H9 (cell line): ENCODE measurements around the gene ZNF3. TPM values are rescaled to one million over a fixed set of nuclear protein-coding genes. Genes with fewer than 3 reads are reported as not detected.

ENCODE experiments used
- DNase-seq: peaks from one replicate; pipeline ENCODE4 v3.0.0-alpha.2; 2017
- H2AFZ ChIP-seq: one replicate; pipeline ENCODE4 v1.6.1; 2013; ENCODE audit warnings: mild to moderate bottlenecking, low read length, control low read depth, moderate library complexity
- H2AK5ac ChIP-seq: 2 replicates; pipeline ENCODE4 v1.6.1; 2013; ENCODE audit warnings: low read length, control low read depth, mixed read lengths; ENCODE audit not compliant: insufficient read length
- H2BK120ac ChIP-seq: one replicate; pipeline ENCODE4 v1.6.1; 2013; ENCODE audit warnings: low read depth, mild to moderate bottlenecking, low read length, control low read depth, inconsistent platforms; ENCODE audit not compliant: poor library complexity, severe bottlenecking
- H2BK12ac ChIP-seq: 2 replicates; pipeline ENCODE4 v1.6.1; 2013; ENCODE audit warnings: low read length, control low read depth, mixed read lengths, low read depth; ENCODE audit not compliant: insufficient read length
- H2BK15ac ChIP-seq: 2 replicates; pipeline ENCODE4 v1.6.1; 2013; ENCODE audit warnings: low read depth, low read length, control low read depth
- H2BK20ac ChIP-seq: one replicate; pipeline ENCODE4 v1.6.1; 2013; ENCODE audit warnings: low read depth, mild to moderate bottlenecking, low read length, control low read depth, inconsistent platforms; ENCODE audit not compliant: poor library complexity, severe bottlenecking
- H2BK5ac ChIP-seq: 2 replicates; pipeline ENCODE4 v1.6.1; 2013; ENCODE audit warnings: low read length, control low read depth, mixed read lengths; ENCODE audit not compliant: insufficient read length
- H3K14ac ChIP-seq: 2 replicates; pipeline ENCODE4 v1.6.1; 2013; ENCODE audit warnings: low read length, control low read depth; ENCODE audit not compliant: insufficient read depth
- H3K18ac ChIP-seq: 2 replicates; pipeline ENCODE4 v1.6.1; 2013; ENCODE audit warnings: low read depth, mild to moderate bottlenecking, mixed read lengths, low read length, control low read depth; ENCODE audit not compliant: insufficient read length
- H3K23ac ChIP-seq: 2 replicates; pipeline ENCODE4 v1.6.1; 2013; ENCODE audit warnings: low read length, control low read depth, mixed read lengths, low read depth; ENCODE audit not compliant: insufficient read length
- H3K23me2 ChIP-seq: 2 replicates; pipeline ENCODE4 v1.6.1; 2013; ENCODE audit warnings: low read depth, mild to moderate bottlenecking, mixed read lengths, low read length, control low read depth; ENCODE audit not compliant: insufficient read length, poor library complexity, severe bottlenecking
- H3K27ac ChIP-seq: 2 replicates; pipeline ENCODE4 v1.5.1; 2013; ENCODE audit warnings: low read length, control low read depth, mixed read lengths, low read depth; ENCODE audit not compliant: insufficient read length
- H3K27me3 ChIP-seq: 2 replicates; pipeline ENCODE4 v1.6.1; 2013; ENCODE audit warnings: low read length, control low read depth, inconsistent platforms; ENCODE audit not compliant: insufficient read depth
- H3K4ac ChIP-seq: 2 replicates; pipeline ENCODE4 v1.6.1; 2013; ENCODE audit warnings: low read depth, mild to moderate bottlenecking, control low read depth, inconsistent platforms, low read length, moderate library complexity
- H3K4me1 ChIP-seq: 2 replicates; pipeline ENCODE4 v1.6.1; 2013; ENCODE audit warnings: low read length, control low read depth, inconsistent platforms; ENCODE audit not compliant: insufficient read depth
- H3K4me2 ChIP-seq: 2 replicates; pipeline ENCODE4 v1.6.1; 2013; ENCODE audit warnings: low read length, control low read depth, mixed read lengths; ENCODE audit not compliant: insufficient read length, insufficient read depth
- H3K56ac ChIP-seq: 2 replicates; pipeline ENCODE4 v1.6.1; 2013; ENCODE audit warnings: low read depth, mild to moderate bottlenecking, mixed read lengths, low read length, control low read depth; ENCODE audit not compliant: insufficient read length
- H3K79me1 ChIP-seq: 2 replicates; pipeline ENCODE4 v1.6.1; 2013; ENCODE audit warnings: low read depth, mild to moderate bottlenecking, moderate library complexity, low read length, control low read depth, inconsistent platforms; ENCODE audit not compliant: insufficient read depth, poor library complexity, severe bottlenecking
- H3K79me2 ChIP-seq: 2 replicates; pipeline ENCODE4 v1.6.1; 2013; ENCODE audit warnings: low read length, control low read depth, inconsistent platforms; ENCODE audit not compliant: insufficient read depth
- H3K9ac ChIP-seq: 2 replicates; pipeline ENCODE4 v1.6.1; 2013; ENCODE audit warnings: low read length, control low read depth, mixed read lengths; ENCODE audit not compliant: insufficient read length; ENCODE audit errors: extremely low read depth
- H3K9me3 ChIP-seq: one replicate; pipeline ENCODE4 v1.6.1; 2013; ENCODE audit warnings: low read depth, low read length, inconsistent platforms; ENCODE audit not compliant: control insufficient read depth
- H3T11ph ChIP-seq: one replicate; pipeline ENCODE4 v1.6.1; 2013; ENCODE audit warnings: mild to moderate bottlenecking, low read length, control low read depth, inconsistent platforms
- H4K20me1 ChIP-seq: one replicate; pipeline ENCODE4 v1.6.1; 2013; ENCODE audit not compliant: control insufficient read depth, insufficient read length, insufficient read depth
- H4K5ac ChIP-seq: 2 replicates; pipeline ENCODE4 v1.6.1; 2013; ENCODE audit warnings: low read depth, mild to moderate bottlenecking, mixed read lengths, low read length, control low read depth; ENCODE audit not compliant: insufficient read length
- H4K8ac ChIP-seq: replicated peaks from 2 replicates; pipeline ENCODE4 v1.6.1; 2013; ENCODE audit warnings: low read length, control low read depth, mixed read lengths, low read depth; ENCODE audit not compliant: insufficient read length
- H4K91ac ChIP-seq: 2 replicates; pipeline ENCODE4 v1.6.1; 2013; ENCODE audit warnings: low read depth, mild to moderate bottlenecking, moderate library complexity, mixed read lengths, low read length, control low read depth; ENCODE audit not compliant: insufficient read length
- H3K27ac Mint-ChIP-seq, 3 experiments: 2 replicates in 2 of 3; 3 replicates in 1 of 3; pipeline ENCODE4 v1.8.0; 2020 to 2021; ENCODE audit warnings: mixed read lengths in 3 of 3, mild to moderate bottlenecking in 1 of 3, moderate library complexity in 1 of 3
- H3K27me3 Mint-ChIP-seq: 2 replicates; pipeline ENCODE4 v1.8.0; 2021; ENCODE audit warnings: low read depth, mild to moderate bottlenecking, moderate library complexity, mixed read lengths
- H3K36me3 Mint-ChIP-seq, 3 experiments: 2 replicates in 2 of 3; 3 replicates in 1 of 3; pipeline ENCODE4 v1.8.0; 2020 to 2021; ENCODE audit warnings: low read depth in 3 of 3, mixed read lengths in 3 of 3; ENCODE audit not compliant: insufficient read depth in 1 of 3
- H3K4me1 Mint-ChIP-seq, 2 experiments: 2 replicates each; pipeline ENCODE4 v1.8.0; 2020; ENCODE audit warnings: mixed read lengths in 2 of 2
- H3K4me3 Mint-ChIP-seq, 2 experiments: 2 replicates in 1 of 2; 3 replicates in 1 of 2; pipeline ENCODE4 v1.8.0; 2020 to 2021; ENCODE audit warnings: mild to moderate bottlenecking in 2 of 2, mixed read lengths in 2 of 2, moderate library complexity in 1 of 2
- H3K9me3 Mint-ChIP-seq, 2 experiments: 2 replicates in 1 of 2; 3 replicates in 1 of 2; pipeline ENCODE4 v1.8.0; 2020; ENCODE audit warnings: mild to moderate bottlenecking in 2 of 2, mixed read lengths in 2 of 2, moderate library complexity in 1 of 2
- WGBS: extraction: QIAGEN DNeasy Blood & Tissue Kit; methylation state at CpG from one replicate; pipeline ENCODE4 v1.1.7; 2013; ENCODE audit warnings: missing lambda C conversion rate, low lambda C conversion rate, mixed read lengths; ENCODE audit not compliant: insufficient read length; ENCODE audit errors: extremely low coverage; 5-methylcytosine and 5-hydroxymethylcytosine counted together
- total RNA-seq: library from RNA; stranded (reverse); gene quantifications from 2 replicates; pipeline ENCODE4 v1.2.1, GENCODE V29; 2021
- TF ChIP-seq, protein P1 (sequence below): fragments of 200-600 bp; sonication (generic); conservative IDR thresholded peaks from 3 replicates; pipeline ENCODE4 v1.8.0; 2021; ENCODE audit warnings: antibody characterized with exemption, mild to moderate bottlenecking

ZNF3 gene
- total RNA-seq, 1 experiment from 2014 or later = 60.4 TPM

DNA sequence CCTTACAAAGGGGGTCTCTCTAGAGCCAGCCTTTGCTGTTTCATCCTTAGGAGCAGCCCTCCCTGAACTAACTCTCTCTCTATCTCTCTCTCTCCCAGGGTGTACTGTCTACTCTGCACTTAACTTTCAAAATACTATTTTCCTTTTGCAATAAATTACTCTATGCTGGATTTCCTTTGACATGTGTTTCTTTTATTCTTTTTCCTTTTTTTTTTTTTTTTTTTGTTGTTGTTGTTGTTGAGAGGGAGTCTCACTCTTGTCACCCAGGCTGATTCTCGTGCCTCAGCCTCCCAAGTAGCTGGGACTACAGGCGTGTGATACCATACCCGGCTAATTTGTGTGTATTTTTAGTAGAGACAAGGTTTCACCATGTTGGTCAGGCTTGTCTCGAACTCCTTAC lies 1.5 kb upstream of the ZNF3 start:
- no peaks in the 10 kb centered on the region; the same call in 1 of the 2 replicates for H3K27me3 Mint-ChIP-seq
- Histone ChIP-seq H2BK5ac (no peak overlapping the region), H3K9ac (no peak overlapping the region)

More for the DNA sequence above, 1.5 kb upstream of the ZNF3 start:
- Histone ChIP-seq H3T11ph (no peak overlapping the region), H3K4me2 (peak overlapping the region; percentile 4), H3K79me2 (peaks cover 28% of the 10 kb centered on the region), H4K91ac (no peak overlapping the region), H2AFZ (no peak overlapping the region), H3K56ac (no peak overlapping the region), H2BK120ac (no peak overlapping the region), H2AK5ac (no peak overlapping the region), H2BK20ac (no peak overlapping the region), H3K4me1 (peaks cover 3% of the 10 kb centered on the region; the same call in 1 of the 2 replicates), H3K27ac (no peak overlapping the region), H2BK15ac (no peak overlapping the region), H4K20me1 (no peaks in the 10 kb centered on the region), H3K79me1 (no peaks in the 10 kb centered on the region), H3K27me3 (no peaks in the 10 kb centered on the region), H4K8ac (no peak overlapping the region), H3K23me2 (peaks cover 6% of the 10 kb centered on the region), H3K18ac (peak overlapping the region; percentile 40), H3K4ac (no peak overlapping the region), H4K5ac (no peak overlapping the region), H3K14ac (no peak overlapping the region), H3K23ac (no peak overlapping the region), H2BK12ac (no peak overlapping the region), H3K9me3 (no peaks in the 10 kb centered on the region)
- peaks cover 29 to 30% (median 30%) of the 10 kb centered on the region in 3 experiments for H3K36me3 Mint-ChIP-seq
- H3K9me3 Mint-ChIP-seq = peaks cover 0 to 20% of the 10 kb centered on the region in 2 experiments; a peak in 4 of 5 replicates
- TF ChIP-seq, protein P1, sequence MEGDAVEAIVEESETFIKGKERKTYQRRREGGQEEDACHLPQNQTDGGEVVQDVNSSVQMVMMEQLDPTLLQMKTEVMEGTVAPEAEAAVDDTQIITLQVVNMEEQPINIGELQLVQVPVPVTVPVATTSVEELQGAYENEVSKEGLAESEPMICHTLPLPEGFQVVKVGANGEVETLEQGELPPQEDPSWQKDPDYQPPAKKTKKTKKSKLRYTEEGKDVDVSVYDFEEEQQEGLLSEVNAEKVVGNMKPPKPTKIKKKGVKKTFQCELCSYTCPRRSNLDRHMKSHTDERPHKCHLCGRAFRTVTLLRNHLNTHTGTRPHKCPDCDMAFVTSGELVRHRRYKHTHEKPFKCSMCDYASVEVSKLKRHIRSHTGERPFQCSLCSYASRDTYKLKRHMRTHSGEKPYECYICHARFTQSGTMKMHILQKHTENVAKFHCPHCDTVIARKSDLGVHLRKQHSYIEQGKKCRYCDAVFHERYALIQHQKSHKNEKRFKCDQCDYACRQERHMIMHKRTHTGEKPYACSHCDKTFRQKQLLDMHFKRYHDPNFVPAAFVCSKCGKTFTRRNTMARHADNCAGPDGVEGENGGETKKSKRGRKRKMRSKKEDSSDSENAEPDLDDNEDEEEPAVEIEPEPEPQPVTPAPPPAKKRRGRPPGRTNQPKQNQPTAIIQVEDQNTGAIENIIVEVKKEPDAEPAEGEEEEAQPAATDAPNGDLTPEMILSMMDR = no peak
- WGBS = no CpG with 5 or more reads among the region's 4 CpGs
- peak overlapping the region; percentile 91 to 98; a peak in 4 of 5 replicates for H3K4me3 Mint-ChIP-seq
- H3K27ac Mint-ChIP-seq = peak overlapping the region; percentile 90 to 99 (median 94); a peak in 5 of 7 replicates
- H3K4me1 Mint-ChIP-seq = peaks cover 15 to 27% of the 10 kb centered on the region in 2 experiments
- no peak for DNase-seq
